HG03571 (cell line): ENCODE measurements around the gene RTBDN.
"Not testable (repeated sequence)": the region's sequence is repeated elsewhere in the genome, so short reads cannot be mapped to it uniquely, and the experiment has no call there.

Experiments
- ATAC-seq: cut with Tn5 transposase; IDR thresholded peaks from one replicate; pipeline ENCODE4 v1.9.1; 2021; ENCODE audit not compliant: unreplicated experiment

RTBDN gene

GRCh38 chr19:12825254-12826131, 8.9 kb downstream of the RTBDN start:
- no peak for ATAC-seq

DNA sequence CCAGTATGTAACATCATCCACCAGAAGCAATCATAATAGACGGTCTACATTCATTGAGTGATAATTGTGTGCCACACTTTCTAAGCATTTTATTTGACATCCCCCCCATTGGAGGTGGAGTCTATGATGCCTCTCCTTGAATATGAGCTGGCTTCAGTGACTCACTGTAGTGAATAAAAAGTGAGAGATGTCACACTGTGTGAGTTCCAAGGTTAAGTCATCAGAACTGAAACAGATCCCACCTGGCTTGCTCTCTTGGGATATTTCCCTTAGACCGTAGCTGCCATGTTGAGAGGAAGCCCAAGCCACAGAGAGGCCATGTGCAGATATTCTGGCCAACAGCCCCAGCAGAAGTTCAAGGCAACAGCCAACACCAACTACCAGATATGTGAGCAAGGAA, 12.6 kb downstream of the RTBDN start:
- no peak for ATAC-seq

- not testable (repeated sequence) for ATAC-seq
Measured at GRCh38 chr19:12817810-12818209, 16.6 kb downstream of the RTBDN start.

- not testable (repeated sequence) for ATAC-seq
Measured at GRCh38 chr19:12817188-12817587, 17.2 kb downstream of the RTBDN start.

GRCh38 chr19:12815088-12815487, 19.3 kb downstream of the RTBDN start:
- no peak for ATAC-seq

DNA sequence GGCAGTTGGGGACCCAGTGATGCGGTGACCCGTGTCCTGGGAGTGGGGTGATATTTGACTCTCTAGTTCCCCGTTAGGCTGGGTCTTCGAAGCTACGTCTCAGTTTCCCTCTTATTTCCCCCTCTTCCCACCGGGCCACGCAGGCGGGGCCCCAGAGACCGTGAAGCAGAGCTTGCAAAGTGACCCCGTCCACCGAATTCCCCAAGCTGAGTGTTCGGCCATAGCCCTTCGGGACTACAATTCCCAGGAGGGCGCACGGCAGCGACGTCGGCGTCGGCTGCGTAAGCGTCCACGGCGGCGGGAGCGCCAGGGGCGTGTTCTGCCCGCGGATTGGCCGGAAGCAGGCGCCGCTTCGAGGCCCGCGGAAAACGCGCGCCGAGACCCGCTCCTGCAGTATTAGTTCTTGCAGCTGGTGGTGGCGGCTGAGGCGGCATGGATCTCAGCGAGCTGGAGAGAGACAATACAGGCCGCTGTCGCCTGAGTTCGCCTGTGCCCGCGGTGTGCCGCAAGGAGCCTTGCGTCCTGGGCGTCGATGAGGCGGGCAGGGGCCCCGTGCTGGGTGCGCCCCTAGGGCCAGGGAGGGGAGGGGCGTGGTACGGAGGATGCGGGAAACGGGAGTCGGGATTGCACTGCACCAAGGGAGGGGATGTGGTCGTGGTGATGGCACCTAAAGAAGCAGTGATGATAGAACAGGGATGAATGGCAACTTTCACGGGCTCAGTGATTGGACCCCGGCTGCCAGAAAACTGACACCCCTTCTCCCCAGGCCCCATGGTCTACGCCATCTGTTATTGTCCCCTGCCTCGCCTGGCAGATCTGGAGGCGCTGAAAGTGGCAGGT, 27.9 kb downstream of the RTBDN start, which contains the start of gene RNASEH2A:
Gene RNASEH2A, plus strand, starts transcription at position 343 of the 840 bp plus-strand sequence. Its CDS starts 90 bp downstream, at position 433.
- ATAC-seq = peak; percentile 67

DNA sequence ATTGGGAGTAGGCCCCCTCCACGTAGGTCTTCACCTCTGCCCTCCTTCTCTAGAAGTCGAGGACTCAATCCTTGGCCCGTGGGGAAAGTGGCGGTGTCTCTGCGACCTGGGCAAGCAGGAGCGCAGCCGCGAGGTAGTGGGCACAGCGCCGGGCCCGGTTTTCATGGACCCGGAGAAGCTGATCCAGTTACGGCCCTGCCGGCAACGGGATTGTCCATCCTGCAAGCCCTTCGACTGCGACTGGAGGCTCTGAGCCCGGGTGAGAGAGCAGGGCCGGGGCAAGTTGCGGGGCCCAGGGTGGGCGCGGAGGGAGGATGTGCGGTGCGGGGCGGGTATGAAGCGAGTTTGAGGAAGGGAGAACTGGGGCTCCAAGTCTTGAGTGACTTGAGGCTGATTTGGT, 30.3 kb downstream of the RTBDN start:
- no peak for ATAC-seq

GRCh38 chr19:12802267-12803106, 31.9 kb downstream of the RTBDN start:
- no peak for ATAC-seq

DNA sequence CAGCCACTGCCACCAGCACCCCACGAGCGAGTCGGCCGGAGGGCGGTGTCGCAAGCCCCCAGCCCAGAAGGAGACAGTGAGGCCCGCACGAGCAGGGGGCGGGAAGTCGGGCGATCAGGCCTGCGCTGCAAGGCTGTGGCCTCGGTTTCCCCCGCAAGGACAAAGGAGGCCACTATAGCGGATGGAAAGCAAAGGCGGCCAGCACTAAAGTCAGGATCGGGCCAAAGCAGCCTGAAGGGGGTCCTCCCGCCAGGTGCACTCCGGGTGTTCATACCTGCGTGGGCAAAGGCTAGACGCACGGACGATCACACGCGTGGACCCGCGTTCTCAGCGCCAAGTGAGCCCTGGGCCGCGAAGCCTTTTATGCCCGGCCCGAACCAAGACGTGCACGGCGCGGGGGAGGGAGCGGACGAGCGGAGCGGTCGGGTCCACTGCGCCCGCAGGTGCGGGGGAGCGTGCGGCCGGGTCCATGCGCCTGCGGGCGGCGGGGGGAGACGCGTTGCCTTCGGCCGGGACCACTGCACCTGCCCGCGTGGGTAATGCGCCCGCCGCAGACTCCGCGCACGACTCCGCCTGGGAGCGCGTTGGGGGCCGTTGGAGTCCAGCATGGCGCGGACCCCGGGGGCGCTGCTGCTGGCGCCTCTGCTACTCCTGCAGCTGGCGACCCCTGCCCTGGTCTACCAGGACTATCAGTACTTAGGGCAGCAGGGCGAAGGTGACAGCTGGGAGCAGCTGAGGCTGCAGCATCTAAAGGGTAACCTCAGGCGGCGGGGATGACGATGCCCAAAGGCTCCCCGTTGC, 32.7 kb downstream of the RTBDN start, which contains the start of the genes PRDX2 and THSD8:
Gene PRDX2, minus strand, starts transcription at position 335 of the 801 bp plus-strand sequence. CDS start 539 bp downstream, outside the sequence.
Gene THSD8, plus strand, starts transcription at position 604 of the 801 bp plus-strand sequence. Its CDS starts 3 bp downstream, at position 607.
- ATAC-seq = no peak

DNA sequence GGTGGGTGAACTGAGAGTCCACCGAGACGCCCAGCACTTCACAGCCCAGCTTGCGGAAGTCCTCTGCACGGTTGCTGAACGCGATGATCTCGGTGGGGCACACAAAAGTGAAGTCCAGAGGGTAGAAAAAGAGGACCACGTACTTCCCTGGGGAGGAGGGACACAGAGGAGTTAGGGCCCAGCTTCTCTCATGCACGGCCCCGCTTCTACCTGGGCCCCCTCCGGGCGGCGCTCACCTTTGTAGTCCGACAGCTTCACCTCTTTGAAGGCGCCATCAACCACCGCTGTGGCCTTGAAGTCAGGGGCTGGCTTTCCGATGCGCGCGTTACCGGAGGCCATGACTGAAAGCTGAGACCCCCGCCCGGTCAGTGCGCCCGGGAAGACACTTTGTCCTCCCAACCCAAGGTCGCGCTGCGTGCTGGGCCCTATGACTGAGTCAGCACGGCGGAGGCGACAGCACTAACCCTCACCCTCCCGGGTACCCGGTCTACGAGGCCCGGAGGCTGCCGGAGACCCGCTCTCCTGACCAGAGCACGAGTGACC, 33.4 kb downstream of the RTBDN start:
- no peak for ATAC-seq

DNA sequence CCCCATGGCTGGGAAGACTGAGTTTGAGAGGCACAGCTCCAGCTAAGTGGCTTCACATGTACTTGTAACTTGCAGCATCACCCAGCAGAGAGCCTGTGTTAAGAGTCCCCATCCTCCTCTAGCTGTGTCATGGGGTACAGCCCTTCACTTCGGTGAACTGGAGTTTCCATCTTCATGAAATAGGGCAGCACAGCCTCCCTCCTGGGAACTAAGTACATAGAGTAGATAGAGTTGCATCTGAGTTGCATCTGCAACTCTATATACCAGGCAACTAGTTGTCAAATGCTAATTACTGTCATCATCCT, 34.0 kb downstream of the RTBDN start:
- ATAC-seq = no peak

DNA sequence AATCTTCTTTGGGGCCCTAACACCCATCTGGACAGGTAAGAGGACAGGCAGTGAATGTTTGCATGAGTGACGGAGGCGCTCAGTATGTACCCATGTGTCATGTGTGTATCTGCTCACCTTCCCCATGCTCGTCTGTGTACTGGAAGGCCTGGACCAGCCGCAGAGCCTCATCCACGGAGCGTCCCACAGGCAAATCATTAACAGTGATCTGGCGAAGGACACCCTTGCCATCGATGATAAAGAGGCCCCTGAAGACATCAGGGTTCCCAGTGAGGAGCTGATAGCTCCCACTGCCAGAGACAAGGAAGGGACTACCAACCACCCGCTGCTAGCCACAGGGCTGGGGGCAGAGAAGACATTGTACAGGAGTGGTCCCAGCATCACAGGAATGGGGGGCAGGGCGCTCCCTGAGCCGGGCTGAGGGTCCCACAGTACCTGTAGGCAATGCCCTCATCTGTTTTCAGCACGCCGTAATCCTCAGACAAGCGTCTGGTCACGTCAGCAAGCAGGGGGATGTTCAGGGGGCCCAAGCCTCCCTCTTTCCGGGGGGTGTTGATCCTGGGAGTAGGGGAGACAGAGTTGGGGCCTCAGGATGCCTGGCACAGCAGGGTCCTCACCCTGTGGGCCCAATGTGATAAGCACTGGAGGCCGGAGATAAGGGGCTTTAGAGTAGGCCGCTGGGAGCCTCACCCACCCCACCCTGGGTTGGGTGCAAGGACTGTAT, 34.5 kb downstream of the RTBDN start:
- ATAC-seq = no peak

- not testable (repeated sequence) for ATAC-seq
Measured at GRCh38 chr19:12797607-12798006, 36.8 kb downstream of the RTBDN start.

GRCh38 chr19:12797141-12797587, 37.2 kb downstream of the RTBDN start:
- no peak for ATAC-seq

DNA sequence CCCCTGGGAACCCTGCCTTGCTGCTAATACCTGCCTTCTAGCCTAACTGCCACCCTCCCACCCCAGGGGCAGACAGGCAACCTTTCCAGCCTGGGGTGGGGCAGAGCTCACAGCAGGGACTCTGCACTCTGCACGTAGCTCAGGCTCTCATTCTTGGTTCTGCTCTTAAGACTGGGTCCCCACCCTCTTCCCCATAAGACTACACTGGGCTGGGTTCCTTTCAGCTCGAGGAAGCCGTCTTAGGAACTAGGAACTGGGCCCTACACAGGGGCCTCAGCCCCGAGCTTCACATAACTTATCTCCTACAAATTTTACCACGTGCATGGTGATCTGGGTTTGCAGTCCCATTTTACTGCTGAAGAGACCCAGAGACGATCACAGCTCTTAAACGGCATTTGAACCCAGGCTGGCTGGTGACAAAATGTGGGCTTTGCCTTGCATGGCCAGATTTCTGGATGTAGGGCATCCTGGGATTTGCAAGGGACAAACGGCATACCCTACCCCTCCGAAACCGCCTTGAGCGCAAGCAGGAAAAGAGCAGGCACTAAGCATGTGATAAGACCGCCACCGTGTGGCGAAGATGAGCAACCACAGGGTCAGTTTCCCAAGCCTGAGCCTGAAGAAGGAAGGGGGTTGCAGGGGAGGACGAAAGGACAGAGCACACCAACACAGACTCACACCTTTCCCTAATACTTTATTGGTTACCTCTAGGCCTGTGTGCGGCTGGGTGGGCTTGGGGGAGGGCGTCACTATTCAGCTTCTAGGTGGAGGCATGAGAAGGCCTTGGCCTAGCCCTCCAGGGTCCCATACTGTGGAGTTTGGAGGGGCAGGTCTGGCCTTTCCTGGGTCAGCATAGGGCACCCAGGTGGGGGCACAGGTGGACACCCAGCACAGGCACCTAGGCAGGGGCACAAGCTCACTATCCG, 38.0 kb downstream of the RTBDN start:
- no peak for ATAC-seq

DNA sequence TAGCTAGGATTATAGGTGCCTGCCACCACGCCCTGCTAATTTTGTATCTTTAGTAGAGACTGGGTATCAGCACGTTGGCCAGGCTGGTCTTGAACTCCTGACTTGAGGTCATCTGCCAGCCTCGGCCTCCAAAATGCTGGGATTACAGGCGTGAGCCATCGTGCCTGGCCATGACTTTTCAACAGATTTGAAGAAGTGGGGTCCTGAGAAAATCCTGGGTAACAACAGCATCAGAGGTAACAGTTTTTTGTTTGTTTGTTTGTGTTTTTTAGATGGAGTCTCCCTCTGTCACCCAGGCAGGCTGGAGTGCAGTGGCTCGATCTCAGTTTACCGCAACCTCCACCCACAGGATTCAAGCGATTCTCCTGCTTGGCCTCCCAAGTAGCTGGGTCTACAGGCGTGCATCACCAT, 39.4 kb downstream of the RTBDN start:
- no peak for ATAC-seq

DNA sequence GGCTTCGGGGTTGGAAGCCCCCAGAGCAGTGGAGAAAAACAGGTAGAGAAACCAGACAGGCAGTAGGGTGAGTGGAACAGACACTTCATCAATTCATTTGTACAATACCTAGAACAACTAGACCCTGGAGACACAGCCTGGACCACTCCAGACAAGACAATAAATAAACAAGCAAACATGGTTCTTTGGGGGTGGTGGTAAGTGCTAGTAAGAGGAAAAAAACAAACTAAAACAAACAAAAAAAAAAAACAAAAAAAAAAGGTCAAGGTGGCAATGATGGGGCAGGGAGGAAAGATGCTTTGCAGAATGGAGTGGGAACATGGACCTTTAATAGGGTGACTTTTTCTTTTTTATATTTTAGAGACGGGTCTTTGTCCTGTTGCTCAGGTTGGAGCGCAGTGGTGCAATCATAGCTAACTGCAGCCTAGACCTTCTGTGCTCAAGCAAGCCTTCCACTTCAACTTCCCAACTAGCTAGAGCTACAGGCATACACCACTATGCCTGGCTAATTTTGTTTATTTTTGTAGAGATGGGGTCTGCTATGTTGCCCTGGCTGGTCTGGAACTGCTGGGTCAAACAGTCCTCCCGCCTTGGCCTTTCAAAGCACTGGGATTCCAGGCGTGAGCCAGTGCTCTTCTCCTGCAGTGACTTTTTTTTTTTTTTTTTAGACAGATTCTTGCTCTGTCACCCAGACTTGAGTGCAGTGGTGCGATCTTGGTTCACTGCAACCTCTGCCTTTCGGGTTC, 40.0 kb downstream of the RTBDN start:
- no peak for ATAC-seq
